ENCODE measurements around the gene TKFC.

DNA sequence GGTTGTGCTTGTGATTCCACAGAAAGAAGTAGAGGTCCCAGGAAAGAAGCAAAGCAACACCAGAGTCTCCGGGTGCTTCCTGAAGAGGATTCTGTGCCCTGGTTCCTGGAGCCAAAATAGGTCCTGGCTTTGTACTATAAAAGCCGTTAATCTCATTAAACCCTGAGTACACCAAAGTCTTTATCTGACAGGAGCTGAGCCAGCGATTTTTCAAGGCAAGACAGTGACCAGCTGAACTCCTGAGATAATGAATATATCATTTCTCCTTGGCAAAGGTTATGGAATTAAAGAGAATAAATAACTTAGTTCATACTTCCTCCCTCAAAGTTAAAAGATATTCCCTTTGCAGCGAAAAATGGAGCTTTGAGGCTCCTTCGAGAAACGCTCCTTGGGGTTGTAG, 34.4 kb downstream of the TKFC start:
- TF ChIP-seq EZH2 (IDR thresholded peaks at IDR 0.05; ENCODE audit: insufficient read depth, poor library complexity, severe bottlenecking) = no peak
- TF ChIP-seq EZH2phosphoT487 (IDR thresholded peaks at IDR 0.05; ENCODE audit: insufficient read depth, low read depth) = no peak
